Endothelial cell of umbilical vein (primary cell): ENCODE data around the gene NANOS1. TPM values are rescaled to one million over a fixed set of nuclear protein-coding genes. Genes with fewer than 3 reads are reported as not detected.

Experiments
- BruUV-seq: library from RNA; stranded (reverse); fragments of 400-500 nt; replicated peaks from 2 replicates; lab custom pipeline; 2021; lab: Mats Ljungman, UMichigan
- CTCF ChIA-PET: fragments of 300-600, 350-600 bp; sonication (Branson Sonifier 250); formaldehyde crosslinking; loops from one replicate; lab custom pipeline; 2021; ENCODE audit warnings: antibody characterized with exemption, inconsistent platforms; lab: Charles Lee
- POLR2A ChIA-PET: fragments of 300-600, 350-600 bp; sonication (Branson Sonifier 250); formaldehyde crosslinking; loops from one replicate; lab custom pipeline; 2021; ENCODE audit warnings: antibody characterized with exemption, inconsistent platforms; lab: Charles Lee
- DNase-seq: peaks from one replicate; pipeline ENCODE4 v3.0.0-alpha.2; 2011; ENCODE audit warnings: low read depth, low spot score
- FAIRE-seq: peaks from 2 replicates; lab custom pipeline; 2011; peaks lifted over from hg19 to GRCh38; lab: Jason Lieb, UNC
- H2AFZ ChIP-seq: 2 replicates; pipeline ENCODE4 v1.6.0; 2012; ENCODE audit warnings: low read depth, low read length, control low read depth, inconsistent platforms
- H3K27ac ChIP-seq: 2 replicates; pipeline ENCODE4 v1.5.1; 2011; ENCODE audit warnings: low read depth, mild to moderate bottlenecking, control low read depth, low read length, moderate library complexity; ENCODE audit not compliant: insufficient read depth
- H3K27me3 ChIP-seq, 2 experiments: 2 replicates each; pipeline versions ENCODE4 v1.6.0 to v1.6.1; 2011; ENCODE audit warnings: low read length in 2 of 2, mixed read lengths in 1 of 2; ENCODE audit not compliant: control insufficient read depth in 2 of 2, insufficient read depth in 2 of 2
- H3K36me3 ChIP-seq, 2 experiments: 2 replicates in 1 of 2; 3 replicates in 1 of 2; pipeline ENCODE4 v1.5.1; 2011; ENCODE audit warnings: low read length in 2 of 2, mild to moderate bottlenecking in 1 of 2, moderate library complexity in 1 of 2; ENCODE audit not compliant: control insufficient read depth in 2 of 2, insufficient read depth in 2 of 2; ENCODE audit errors: extremely low read depth in 1 of 2
- H3K4me1 ChIP-seq: 3 replicates; pipeline ENCODE4 v1.5.1; 2011; ENCODE audit warnings: mild to moderate bottlenecking, low read length; ENCODE audit not compliant: control insufficient read depth, insufficient read depth; ENCODE audit errors: extremely low read depth
- H3K4me2 ChIP-seq: 2 replicates; pipeline ENCODE4 v1.6.1; 2011; ENCODE audit warnings: low read length, control low read depth, mixed read lengths; ENCODE audit not compliant: insufficient read depth
- H3K4me3 ChIP-seq, 3 experiments: fragments of 200-600 bp in 1 of 3; sonication (generic), shearing (Covaris generic) in 1 of 3; replicated peaks in 1 of 3; 2 replicates each; pipeline ENCODE4 v1.5.1; 2011 to 2016; ENCODE audit warnings: control low read depth in 3 of 3, low read length in 3 of 3, mild to moderate bottlenecking in 2 of 3, inconsistent platforms in 1 of 3, low read depth in 1 of 3, moderate library complexity in 1 of 3; ENCODE audit not compliant: insufficient read depth in 1 of 3
- H3K79me2 ChIP-seq: 2 replicates; pipeline ENCODE4 v1.6.0; 2012; ENCODE audit warnings: low read length, inconsistent platforms; ENCODE audit not compliant: control insufficient read depth, insufficient read depth
- H3K9ac ChIP-seq: replicated peaks from 2 replicates; pipeline ENCODE3; 2011; ENCODE audit warnings: low read length, control low read depth; ENCODE audit not compliant: insufficient read depth; ENCODE audit errors: extremely low read depth
- H3K9me1 ChIP-seq: replicated peaks from 3 replicates; pipeline ENCODE4 v1.6.0; 2011; ENCODE audit warnings: mild to moderate bottlenecking, low read length; ENCODE audit not compliant: control insufficient read depth, insufficient read depth; ENCODE audit errors: extremely low read depth
- H3K9me3 ChIP-seq: replicated peaks from 2 replicates; pipeline ENCODE4 v1.5.1; 2012; ENCODE audit warnings: low read length, inconsistent platforms; ENCODE audit not compliant: control insufficient read depth, insufficient read depth
- H4K20me1 ChIP-seq: replicated peaks from 2 replicates; pipeline ENCODE3; 2011; ENCODE audit warnings: mild to moderate bottlenecking, low read length; ENCODE audit not compliant: control insufficient read depth, insufficient read depth; ENCODE audit errors: extremely low read depth
- EZH2 ChIP-seq: IDR thresholded peaks from 2 replicates; pipeline ENCODE4 v1.6.1; 2012; ENCODE audit warnings: borderline replicate concordance, low read depth, mild to moderate bottlenecking, moderate library complexity, low read length, inconsistent platforms; ENCODE audit not compliant: severe bottlenecking
- FOS ChIP-seq: IDR thresholded peaks from 2 replicates; pipeline ENCODE4 v1.6.1; 2011; ENCODE audit warnings: mild to moderate bottlenecking, low read length, moderate library complexity, borderline replicate concordance; ENCODE audit not compliant: insufficient read depth
- GATA2 ChIP-seq: IDR thresholded peaks from 2 replicates; pipeline ENCODE4 v1.7.0; 2011; ENCODE audit warnings: low read depth, mild to moderate bottlenecking, moderate library complexity, mixed read lengths, low read length; ENCODE audit not compliant: insufficient read length, insufficient read depth
- JUN ChIP-seq: IDR thresholded peaks from 2 replicates; pipeline ENCODE4 v1.6.1; 2011; ENCODE audit warnings: borderline replicate concordance, low read depth; ENCODE audit not compliant: insufficient read length, insufficient read depth
- MYC ChIP-seq: IDR thresholded peaks from one replicate; pipeline ENCODE4 v1.6.1; 2011; ENCODE audit warnings: mild to moderate bottlenecking, low read depth, low read length
- POLR2A ChIP-seq: IDR thresholded peaks from 2 replicates; pipeline ENCODE4 v1.6.1; 2012; ENCODE audit warnings: low read depth, mild to moderate bottlenecking, control low read depth, low read length
- POLR2AphosphoS5 ChIP-seq: IDR thresholded peaks from 2 replicates; pipeline ENCODE4 v1.6.1; 2012; ENCODE audit warnings: low read depth, mild to moderate bottlenecking, control low read depth, low read length, moderate library complexity; ENCODE audit not compliant: insufficient read depth
- dilution Hi-C: fragments of 300-500 bp; cut with MboI; formaldehyde crosslinking; loops from one replicate; pipeline ENCODE4 v1.15.0; 2019; ENCODE audit warnings: low sequenced_read_pairs; ENCODE audit not compliant: extremely low pct_ligation_motif_present
- intact Hi-C: fragments of 100-400 bp; cut with micrococcal nuclease; formaldehyde crosslinking; loops from one replicate; pipeline ENCODE4 v1.10.0; 2022
- polyA plus RNA-seq, 4 experiments: library from polyadenylated mRNA; depleted of rRNA in 3 of 4; stranded (reverse) in 3 of 4; unstranded in 1 of 4; fragments of >200 nt; gene quantifications; 2 replicates each; pipeline versions ENCODE4 v1.2.1 to v1.2.3, GENCODE V29; 2011 to 2012; ENCODE audit warnings: missing spikeins in 1 of 4
- small RNA-seq: library from RNA; depleted of rRNA; stranded (forward); fragments of <200 nt; gene quantifications from one replicate; pipeline ENCODE3, GENCODE V24; 2012; ENCODE audit warnings: low replicate concordance, low read depth; ENCODE audit not compliant: insufficient read depth, insufficient read length
- total RNA-seq: library from RNA; stranded (reverse); gene quantifications from 2 replicates; pipeline ENCODE4 v1.2.3, GENCODE V29; 2021
- TF ChIP-seq, protein P1 (sequence below), 2 donors: IDR thresholded peaks; 1 replicate in 1 of 2; 2 replicates in 1 of 2; pipeline ENCODE4 v1.5.1; 2011; ENCODE audit warnings: low read length in 2 of 2, mild to moderate bottlenecking in 2 of 2, moderate library complexity in 2 of 2, control low read depth in 1 of 2, inconsistent platforms in 1 of 2, low read depth in 1 of 2; ENCODE audit not compliant: insufficient read depth in 1 of 2; ENCODE audit errors: extremely low read depth in 1 of 2
- TF ChIP-seq, protein P2 (sequence below): IDR thresholded peaks from 2 replicates; pipeline ENCODE4 v1.6.1; 2011; ENCODE audit not compliant: insufficient read depth, insufficient read length

The NANOS1 gene
- total and polyA plus RNA-seq, 2 donors (not counting 3 experiments of a cell fraction or from before 2014, with no cell fraction given), result 0.29 to 0.40 TPM

DNA sequence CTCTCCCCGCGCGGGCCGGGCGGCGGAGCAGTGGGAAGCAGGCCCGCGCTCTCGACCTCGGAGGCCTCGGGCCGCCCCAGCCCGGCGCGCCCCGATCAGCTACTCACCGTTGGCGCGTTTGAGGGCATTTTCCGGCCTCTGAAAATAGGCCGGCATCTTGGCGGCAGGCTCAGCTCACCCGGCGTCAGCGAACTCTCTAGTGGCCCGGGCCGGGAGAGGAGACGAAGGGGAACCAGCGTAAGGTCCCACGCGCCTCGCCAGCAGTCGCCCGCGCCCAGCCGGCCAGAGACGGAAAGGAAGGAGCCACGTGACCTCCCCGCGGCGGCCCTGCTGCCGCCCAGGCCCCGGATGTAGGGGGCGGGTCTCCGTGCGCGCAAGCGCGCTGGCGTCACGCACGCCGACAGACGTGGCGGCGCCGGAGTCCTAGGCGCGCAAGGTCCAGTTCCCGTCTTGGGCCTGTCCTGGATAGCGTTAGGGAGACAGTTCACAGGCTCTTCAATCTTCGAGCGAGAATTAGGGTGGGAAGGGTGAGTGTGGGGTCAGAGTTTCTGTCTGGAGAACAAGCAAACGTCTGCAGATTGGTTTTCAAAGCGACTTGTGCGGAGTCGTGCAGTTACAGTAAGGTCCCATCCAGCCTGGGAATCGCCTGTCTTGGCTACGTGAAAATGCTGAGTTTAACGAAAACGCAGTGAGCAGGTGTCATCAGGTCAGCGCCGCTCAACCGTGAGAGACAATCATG, 51.2 kb downstream of the NANOS1 start, which contains the start of gene EIF3A:
TSS of gene EIF3A (minus strand) at position 297 of the 739 bp plus-strand sequence. CDS start at position 156, 141 bp downstream.
- peak within 1 kb of the TSS; percentile 94 for H3K27ac ChIP-seq
- peaks cover 18% of the 10 kb centered on the region for H4K20me1 ChIP-seq
- dilution Hi-C loops (no loop called here), intact Hi-C loops (loop anchor here (1.0 to 5.0 kb wide), 5 partner anchors 24 to 792 kb away; partner anchors contain the start of genes BAG3, DENND10, MCMBP and PRDX3)
- no TSS peak for BruUV-seq
- H2AFZ ChIP-seq, result peak within 1 kb of the TSS; percentile 66
- no peaks in the 10 kb centered on the region for H3K9me3 ChIP-seq
- H3K9ac ChIP-seq, result peak within 1 kb of the TSS; percentile 99
- H3K4me1 ChIP-seq, result peaks cover 19% of the 10 kb centered on the region
- TF ChIP-seq FOS (no peak), JUN (no peak), POLR2A (peak; percentile 98), POLR2AphosphoS5 (peak; percentile 98), GATA2 (no peak), EZH2 (no peak), MYC (no peak)
- TF ChIP-seq, protein P1, sequence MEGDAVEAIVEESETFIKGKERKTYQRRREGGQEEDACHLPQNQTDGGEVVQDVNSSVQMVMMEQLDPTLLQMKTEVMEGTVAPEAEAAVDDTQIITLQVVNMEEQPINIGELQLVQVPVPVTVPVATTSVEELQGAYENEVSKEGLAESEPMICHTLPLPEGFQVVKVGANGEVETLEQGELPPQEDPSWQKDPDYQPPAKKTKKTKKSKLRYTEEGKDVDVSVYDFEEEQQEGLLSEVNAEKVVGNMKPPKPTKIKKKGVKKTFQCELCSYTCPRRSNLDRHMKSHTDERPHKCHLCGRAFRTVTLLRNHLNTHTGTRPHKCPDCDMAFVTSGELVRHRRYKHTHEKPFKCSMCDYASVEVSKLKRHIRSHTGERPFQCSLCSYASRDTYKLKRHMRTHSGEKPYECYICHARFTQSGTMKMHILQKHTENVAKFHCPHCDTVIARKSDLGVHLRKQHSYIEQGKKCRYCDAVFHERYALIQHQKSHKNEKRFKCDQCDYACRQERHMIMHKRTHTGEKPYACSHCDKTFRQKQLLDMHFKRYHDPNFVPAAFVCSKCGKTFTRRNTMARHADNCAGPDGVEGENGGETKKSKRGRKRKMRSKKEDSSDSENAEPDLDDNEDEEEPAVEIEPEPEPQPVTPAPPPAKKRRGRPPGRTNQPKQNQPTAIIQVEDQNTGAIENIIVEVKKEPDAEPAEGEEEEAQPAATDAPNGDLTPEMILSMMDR (IDR thresholded peaks at IDR 0.05; ENCODE audit: extremely low read depth in 1 of 2, insufficient read depth in 1 of 2, low read depth in 1 of 2, low read length in 2 of 2), result no peak
- TF ChIP-seq, protein P2, sequence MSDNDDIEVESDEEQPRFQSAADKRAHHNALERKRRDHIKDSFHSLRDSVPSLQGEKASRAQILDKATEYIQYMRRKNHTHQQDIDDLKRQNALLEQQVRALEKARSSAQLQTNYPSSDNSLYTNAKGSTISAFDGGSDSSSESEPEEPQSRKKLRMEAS, result peak; percentile 92
- ChIA-PET POLR2A (no interaction called here), CTCF (interaction anchor here (1.2 kb wide), 1 partner anchor 462 kb away, joined by 3 read pairs; the partner anchor contains the start of gene RGS10)
- peak within 1 kb of the TSS; percentile 100 for H3K4me2 ChIP-seq
- peaks cover 0 to 2% of the 10 kb centered on the region in 2 experiments for H3K36me3 ChIP-seq
- H3K27me3 ChIP-seq, result no peaks in the 10 kb centered on the region
- peak within 1 kb of the TSS; percentile 80 to 97 (median 97) for H3K4me3 ChIP-seq
- DNase-seq, result peak; percentile 95
- H3K79me2 ChIP-seq, result peaks cover 49% of the 10 kb centered on the region
- H3K9me1 ChIP-seq, result no peaks in the 10 kb centered on the region
- FAIRE-seq, result peak; percentile 76

Small RNA genes lying within 50 kb of the gene (small RNA-seq; reads per million reads assigned to genes)
- gene RF00413 (not detected), gene SNORA19 (2.0 reads per million)

Other genes with a start within 250 kb of the NANOS1 start
- gene EIF3A, start 51.1 kb downstream of the NANOS1 start, total RNA-seq, result 149 and 159 TPM in 2 replicates
- 11.7 and 27.6 TPM in 2 replicates for gene EIF3A, start 51.1 kb downstream of the NANOS1 start, polyA plus RNA-seq
- 50.1 and 54.3 TPM in 2 replicates for gene DENND10, start 74.4 kb downstream of the NANOS1 start, total RNA-seq
- gene DENND10, start 74.4 kb downstream of the NANOS1 start, polyA plus RNA-seq, result 33.3 and 39.1 TPM in 2 replicates
- gene SFXN4, start 136.0 kb downstream of the NANOS1 start, total RNA-seq, result 14.5 and 17.1 TPM in 2 replicates
- gene SFXN4, start 136.0 kb downstream of the NANOS1 start, polyA plus RNA-seq, result 8.9 and 11.1 TPM in 2 replicates
- gene PRDX3, start 149.1 kb downstream of the NANOS1 start, total RNA-seq, result 117 and 124 TPM in 2 replicates
- gene PRDX3, start 149.1 kb downstream of the NANOS1 start, polyA plus RNA-seq, result 99.4 and 123 TPM in 2 replicates
- gene GRK5, start 177.9 kb downstream of the NANOS1 start, total RNA-seq, result 29.1 and 29.5 TPM in 2 replicates
- 9.6 and 13.1 TPM in 2 replicates for gene GRK5, start 177.9 kb downstream of the NANOS1 start, polyA plus RNA-seq